K562 (cell line): ENCODE data around the gene PRELID1. TPM values are rescaled to one million over a fixed set of nuclear protein-coding genes. Genes with fewer than 3 reads are reported as not detected.

Experiments
- CHAMP1 ChIP-seq: fragments of 450-650 bp; IDR thresholded peaks from 2 replicates; pipeline ENCODE4 v1.6.1; 2016; ENCODE audit warnings: mild to moderate bottlenecking
- CHD2 ChIP-seq: IDR thresholded peaks from 2 replicates; pipeline ENCODE4 v1.6.1; 2011; ENCODE audit warnings: low read depth, low read length
- CXXC5 ChIP-seq: fragments of 250-450 bp; sonication (Bioruptor Pico); IDR thresholded peaks from 2 replicates; pipeline ENCODE4 v1.8.0; 2022; ENCODE audit warnings: inconsistent platforms, mild to moderate bottlenecking, moderate library complexity
- DPF2 ChIP-seq: fragments of 450-650 bp; IDR thresholded peaks from 2 replicates; pipeline ENCODE4 v1.6.1; 2016
- GATAD2B ChIP-seq: fragments of 450-650 bp; IDR thresholded peaks from 2 replicates; pipeline ENCODE4 v1.6.1; 2017; ENCODE audit warnings: mild to moderate bottlenecking, borderline replicate concordance
- NCOR1 ChIP-seq: fragments of 450-650 bp; IDR thresholded peaks from 2 replicates; pipeline ENCODE4 v1.6.1; 2016; ENCODE audit warnings: mild to moderate bottlenecking, moderate library complexity
- NFIC ChIP-seq: fragments of 450-650 bp; IDR thresholded peaks from 2 replicates; pipeline ENCODE4 v1.6.1; 2017; ENCODE audit warnings: mild to moderate bottlenecking, inconsistent platforms
- POLR2B ChIP-seq: fragments of 450-650 bp; IDR thresholded peaks from 2 replicates; pipeline ENCODE4 v1.6.1; 2018; ENCODE audit warnings: low read depth; ENCODE audit not compliant: partially characterized antibody
- RFX1 ChIP-seq: fragments of 450-650 bp; IDR thresholded peaks from 2 replicates; pipeline ENCODE4 v1.6.1; 2016; ENCODE audit warnings: mild to moderate bottlenecking, moderate library complexity
- ZNF280A ChIP-seq: fragments of 450-650 bp; IDR thresholded peaks from 2 replicates; pipeline ENCODE4 v1.6.1; 2018; ENCODE audit warnings: mild to moderate bottlenecking, low read depth; ENCODE audit not compliant: partially characterized antibody
- polyA plus RNA-seq, 8 experiments: library from polyadenylated mRNA; depleted of rRNA in 4 of 8; stranded (reverse) in 5 of 8; unstranded in 3 of 8; fragments of >200 nt; fragmentation: Nextera tagmentation in 2 of 8; fragmentation: Illumina TruSeq in 1 of 8; extraction: Ambion mirVana in 2 of 8; extraction: Trizol in 1 of 8; gene quantifications; 2 replicates each; pipeline versions ENCODE4 v1.2.1 to v1.2.3, GENCODE V29; 2011 to 2014; ENCODE audit warnings: inconsistent platforms in 1 of 8, missing spikeins in 1 of 8
- total RNA-seq, 7 experiments: library from RNA; depleted of rRNA in 6 of 7; stranded (reverse); fragments of >200 nt in 6 of 7; fragmentation: Illumina TruSeq in 2 of 7; extraction: Trizol in 2 of 7; gene quantifications; 2 replicates each; pipeline versions ENCODE4 v1.2.1 to v1.2.3, GENCODE V29; 2011 to 2021; ENCODE audit warnings: low replicate concordance in 1 of 7
- TF ChIP-seq, protein P1 (sequence below), 2 experiments: fragments of 450-650 bp; conservative IDR thresholded peaks; 2 replicates each; pipeline ENCODE4 v1.6.1; 2017; ENCODE audit warnings: mild to moderate bottlenecking in 2 of 2, moderate library complexity in 2 of 2
- TF ChIP-seq, protein P2 (sequence below): IDR thresholded peaks from 2 replicates; pipeline ENCODE4 v1.6.1; 2011; ENCODE audit warnings: borderline replicate concordance, low read depth, mild to moderate bottlenecking, moderate library complexity, low read length; ENCODE audit not compliant: insufficient read depth, poor library complexity, severe bottlenecking

The PRELID1 gene
- total and polyA plus RNA-seq, 9 of the 15 experiments (the other 6 are each of a cell fraction or from before 2014, with no cell fraction given), result 40.1 to 484 (median 340) TPM

DNA sequence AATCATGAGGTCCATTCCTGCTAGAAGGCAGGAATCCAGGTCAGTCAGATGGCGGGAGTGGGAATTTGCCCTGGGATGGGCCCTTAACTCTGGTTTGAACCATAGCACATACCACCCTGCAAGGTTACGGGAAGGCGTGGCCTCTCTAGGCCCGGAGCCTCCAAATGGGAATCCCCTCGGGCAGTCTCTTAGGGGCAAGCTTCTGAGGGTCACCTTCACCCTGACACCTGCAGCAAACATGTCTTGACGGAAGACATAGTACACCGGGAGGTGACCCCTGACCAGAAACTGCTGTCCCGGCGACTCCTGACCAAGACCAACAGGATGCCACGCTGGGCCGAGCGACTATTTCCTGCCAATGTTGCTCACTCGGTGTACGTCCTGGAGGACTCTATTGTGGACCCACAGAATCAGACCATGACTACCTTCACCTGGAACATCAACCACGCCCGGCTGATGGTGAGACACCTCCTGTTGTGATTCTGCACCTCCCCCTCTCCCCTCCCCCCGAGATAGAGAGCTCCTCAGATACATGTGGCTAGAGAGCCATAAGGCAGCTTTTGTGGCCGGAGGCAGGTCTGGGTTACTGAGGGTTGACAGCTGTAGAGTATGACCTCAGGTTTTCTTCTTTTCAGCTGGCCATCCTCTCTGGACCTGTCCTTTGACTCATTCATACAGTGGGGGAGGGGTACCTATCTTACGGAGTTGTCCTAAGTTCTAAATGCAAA lies 957 bp downstream of the PRELID1 start (continued):
- TF ChIP-seq, protein P1, sequence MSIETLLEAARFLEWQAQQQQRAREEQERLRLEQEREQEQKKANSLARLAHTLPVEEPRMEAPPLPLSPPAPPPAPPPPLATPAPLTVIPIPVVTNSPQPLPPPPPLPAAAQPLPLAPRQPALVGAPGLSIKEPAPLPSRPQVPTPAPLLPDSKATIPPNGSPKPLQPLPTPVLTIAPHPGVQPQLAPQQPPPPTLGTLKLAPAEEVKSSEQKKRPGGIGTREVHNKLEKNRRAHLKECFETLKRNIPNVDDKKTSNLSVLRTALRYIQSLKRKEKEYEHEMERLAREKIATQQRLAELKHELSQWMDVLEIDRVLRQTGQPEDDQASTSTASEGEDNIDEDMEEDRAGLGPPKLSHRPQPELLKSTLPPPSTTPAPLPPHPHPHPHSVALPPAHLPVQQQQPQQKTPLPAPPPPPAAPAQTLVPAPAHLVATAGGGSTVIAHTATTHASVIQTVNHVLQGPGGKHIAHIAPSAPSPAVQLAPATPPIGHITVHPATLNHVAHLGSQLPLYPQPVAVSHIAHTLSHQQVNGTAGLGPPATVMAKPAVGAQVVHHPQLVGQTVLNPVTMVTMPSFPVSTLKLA (conservative IDR thresholded peaks at IDR 0.05), result peak in 1 of 2 experiments; percentile 57; a peak in 2 of 4 replicates
- TF ChIP-seq NCOR1, result peak; percentile 15; the same call in 1 of the 2 replicates
- TF ChIP-seq CHAMP1, result no peak
- TF ChIP-seq GATAD2B, result 0 out of 2 replicates have a peak, but pooled peaks have one; percentile 15
- TF ChIP-seq, protein P2, sequence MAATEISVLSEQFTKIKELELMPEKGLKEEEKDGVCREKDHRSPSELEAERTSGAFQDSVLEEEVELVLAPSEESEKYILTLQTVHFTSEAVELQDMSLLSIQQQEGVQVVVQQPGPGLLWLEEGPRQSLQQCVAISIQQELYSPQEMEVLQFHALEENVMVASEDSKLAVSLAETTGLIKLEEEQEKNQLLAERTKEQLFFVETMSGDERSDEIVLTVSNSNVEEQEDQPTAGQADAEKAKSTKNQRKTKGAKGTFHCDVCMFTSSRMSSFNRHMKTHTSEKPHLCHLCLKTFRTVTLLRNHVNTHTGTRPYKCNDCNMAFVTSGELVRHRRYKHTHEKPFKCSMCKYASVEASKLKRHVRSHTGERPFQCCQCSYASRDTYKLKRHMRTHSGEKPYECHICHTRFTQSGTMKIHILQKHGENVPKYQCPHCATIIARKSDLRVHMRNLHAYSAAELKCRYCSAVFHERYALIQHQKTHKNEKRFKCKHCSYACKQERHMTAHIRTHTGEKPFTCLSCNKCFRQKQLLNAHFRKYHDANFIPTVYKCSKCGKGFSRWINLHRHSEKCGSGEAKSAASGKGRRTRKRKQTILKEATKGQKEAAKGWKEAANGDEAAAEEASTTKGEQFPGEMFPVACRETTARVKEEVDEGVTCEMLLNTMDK, result no peak
- 0 out of 2 replicates have a peak, but pooled peaks have one; percentile 17 for TF ChIP-seq DPF2
- TF ChIP-seq POLR2B, result peak; percentile 20
- peak; percentile 40; the same call in 1 of the 2 replicates for TF ChIP-seq CHD2
- no peak for TF ChIP-seq RFX1
- peak; percentile 13; the same call in 1 of the 2 replicates for TF ChIP-seq NFIC
- no peak for TF ChIP-seq CXXC5 (CRISPR knock-in tag)
- no peak for TF ChIP-seq ZNF280A
